Erythroblast (primary cell): ENCODE data around the gene FGFBP1.
A peak's percentile ranks its signal among the peaks of the same experiment; 100 is the strongest.
"Not testable (repeated sequence)": the region's sequence is repeated elsewhere in the genome, so short reads cannot be mapped to it uniquely, and the experiment has no call there.

Experiments used
- DNase-seq, 2 experiments: peaks; one replicate each; lab custom pipeline; 2025; lab: John Stamatoyannopoulos, UW
- GATA1 ChIP-seq: IDR thresholded peaks from 2 replicates; pipeline ENCODE4 v1.6.1; 2011; ENCODE audit warnings: low read depth, mild to moderate bottlenecking, control low read depth, low read length, moderate library complexity
- POLR2A ChIP-seq: IDR thresholded peaks from 2 replicates; pipeline ENCODE4 v1.6.1; 2011; ENCODE audit warnings: mild to moderate bottlenecking, low read length

Gene FGFBP1

DNA sequence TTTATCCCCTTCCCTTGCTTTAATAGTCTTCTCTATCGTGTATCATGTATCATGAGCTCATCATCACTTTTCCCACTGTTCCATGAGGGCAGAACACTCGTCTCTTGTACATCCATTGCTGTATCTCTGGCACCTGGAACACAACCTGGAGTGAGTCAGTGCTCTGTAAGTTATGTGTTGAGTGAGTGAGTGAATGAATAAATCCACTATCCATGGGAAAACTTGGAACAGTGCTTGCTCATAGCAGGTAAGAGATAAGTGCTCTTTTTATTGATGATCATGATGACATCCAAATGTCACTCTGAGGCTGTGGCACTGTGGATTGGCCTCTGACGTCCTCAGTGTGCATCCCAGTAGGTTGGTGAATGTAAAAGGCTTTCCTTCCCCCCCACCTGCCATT, 4.3 kb downstream of the FGFBP1 start:
- TF ChIP-seq GATA1: no peak
- TF ChIP-seq POLR2A: no peak
- no peak for DNase-seq

DNA sequence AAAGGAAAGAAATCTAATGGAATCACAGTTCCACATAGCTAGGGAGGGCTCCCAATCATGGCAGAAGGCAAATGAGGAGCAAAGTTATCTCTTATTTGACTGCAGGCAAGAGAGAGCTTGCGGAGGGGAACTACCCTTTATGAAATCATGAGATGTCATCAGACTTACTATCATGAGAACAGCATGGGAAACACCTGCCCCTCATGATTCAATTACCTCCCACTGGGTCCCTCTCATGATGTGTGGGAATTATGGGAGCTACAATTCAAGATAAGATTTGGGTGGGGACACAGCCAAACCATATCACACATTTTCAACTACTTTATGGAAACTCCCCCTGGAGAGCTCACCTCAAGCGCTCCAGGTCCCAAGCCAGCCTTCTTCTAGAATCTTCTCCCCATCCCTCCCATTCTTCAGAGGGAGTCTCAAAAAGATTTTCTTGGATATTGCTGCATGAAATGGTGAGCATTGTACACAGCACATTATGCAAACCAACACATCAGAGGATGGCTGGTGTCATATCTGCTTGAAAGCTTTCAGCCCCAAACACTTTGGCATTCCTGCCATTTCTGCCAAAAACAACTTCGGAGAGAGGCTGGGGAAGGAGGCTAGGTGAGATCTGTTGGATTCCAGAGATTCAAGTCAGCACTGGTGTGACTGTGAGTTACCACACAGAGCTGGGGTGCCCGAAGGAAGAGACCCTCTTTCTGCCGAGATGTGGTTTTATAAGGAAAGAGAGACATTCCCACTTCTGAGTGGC, 6.9 kb downstream of the FGFBP1 start:
- no peak for DNase-seq
- TF ChIP-seq POLR2A: no peak
- TF ChIP-seq GATA1: no peak

DNA sequence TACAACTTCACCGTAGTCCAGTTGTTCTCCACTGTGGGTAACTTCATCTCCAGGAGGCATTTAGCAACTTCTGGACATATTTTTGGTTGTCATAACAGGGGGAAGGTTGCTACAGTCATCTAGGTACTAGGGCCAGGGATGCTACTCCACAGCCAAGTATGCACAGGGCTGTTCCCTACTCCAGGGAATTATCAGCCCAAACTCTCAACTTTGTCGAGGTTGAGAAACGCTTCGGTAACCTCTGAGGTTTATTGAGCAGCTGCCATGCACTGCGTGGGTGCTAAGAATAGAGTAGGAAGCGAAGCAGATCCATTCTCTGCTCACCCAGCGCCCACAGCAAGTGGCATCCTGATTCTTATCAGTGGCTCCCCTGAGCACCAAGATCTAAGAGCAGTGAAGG, 8.2 kb downstream of the FGFBP1 start:
- TF ChIP-seq GATA1 (no peak), POLR2A (no peak)
- DNase-seq: no peak

DNA sequence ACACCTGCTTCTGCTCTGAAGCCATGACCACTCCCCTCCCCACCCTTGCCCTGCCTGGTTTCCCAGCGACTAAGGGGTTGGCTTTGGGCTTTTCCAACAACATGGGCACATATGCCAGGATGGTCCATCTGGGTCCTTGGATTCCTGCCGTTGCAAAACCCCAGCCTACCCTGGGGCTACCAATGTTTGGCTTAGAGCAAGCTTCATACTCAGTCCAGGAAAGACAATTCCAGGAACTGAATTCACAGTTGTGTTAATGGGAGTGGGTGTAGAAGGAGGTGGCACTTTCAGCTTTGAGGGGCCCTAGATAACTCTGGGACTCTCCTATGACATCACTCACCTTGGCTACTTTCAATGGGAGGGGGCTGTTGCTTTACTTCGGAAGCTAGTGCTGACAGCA, 9.0 kb downstream of the FGFBP1 start:
- DNase-seq: no peak

DNA sequence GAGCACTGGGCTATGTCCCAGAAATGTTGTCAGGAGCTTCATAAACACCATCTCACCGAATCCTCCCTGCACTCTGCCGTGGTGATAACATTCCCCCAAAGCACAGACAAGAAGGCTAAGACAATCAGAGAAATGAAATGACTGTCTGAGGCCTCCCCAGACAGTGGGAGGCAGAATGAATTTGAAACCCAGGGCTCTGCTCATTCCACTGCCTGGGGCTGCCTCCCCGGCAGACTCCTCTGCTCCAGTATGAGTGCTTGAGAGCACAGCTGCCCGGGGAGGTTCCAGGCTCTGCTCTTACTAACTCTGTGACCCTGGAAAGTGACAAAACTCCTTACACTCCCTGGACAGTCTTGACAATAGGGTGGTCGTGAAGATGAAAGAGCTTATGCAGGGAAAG, 9.7 kb downstream of the FGFBP1 start:
- no peak for DNase-seq
- TF ChIP-seq GATA1: no peak
- TF ChIP-seq POLR2A: no peak

More for the DNA sequence above, 9.0 kb downstream of the FGFBP1 start:
- no peak for TF ChIP-seq GATA1

DNA sequence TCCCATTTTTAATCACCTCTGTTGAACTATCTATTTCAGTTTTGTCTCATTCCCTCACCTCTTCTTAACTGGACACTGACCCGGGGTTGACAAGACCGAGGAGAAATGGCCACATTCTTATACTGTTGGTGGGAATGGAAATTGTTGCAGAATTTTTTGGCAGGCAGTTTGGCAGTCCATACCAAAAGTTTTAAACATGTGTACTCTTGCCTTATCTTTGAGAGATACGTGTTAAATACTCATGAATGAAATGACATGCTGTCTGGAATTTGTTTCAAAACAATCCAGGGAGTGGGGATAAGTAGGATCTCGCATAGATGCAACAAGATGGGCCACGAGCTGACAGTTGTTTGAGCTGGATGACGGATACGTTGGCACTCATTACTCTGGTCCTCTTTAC, 12.1 kb downstream of the FGFBP1 start:
- no peak for DNase-seq
- TF ChIP-seq POLR2A (no peak), GATA1 (no peak)

DNA sequence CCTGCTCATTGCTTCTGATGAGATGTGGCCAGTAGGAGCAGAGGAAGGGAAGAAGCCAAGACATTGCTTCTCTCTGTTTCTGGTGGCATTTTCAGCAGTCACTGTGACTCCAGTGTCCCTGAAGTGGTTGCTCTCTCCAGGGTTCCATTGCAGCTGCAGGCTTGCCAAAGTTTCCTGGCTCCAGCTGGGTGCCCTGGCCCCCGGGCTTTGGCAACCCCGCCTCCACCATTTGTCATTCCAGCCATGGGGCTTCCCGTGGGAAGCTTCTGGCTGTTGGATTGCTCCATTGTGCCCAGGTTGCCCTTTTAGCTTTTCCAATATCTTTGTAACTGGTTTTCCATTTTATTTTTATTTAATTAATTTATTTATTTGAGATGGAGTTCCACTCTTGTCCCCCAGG, 12.7 kb downstream of the FGFBP1 start:
- TF ChIP-seq POLR2A: no peak
- no peak for TF ChIP-seq GATA1
- no peak for DNase-seq

DNA sequence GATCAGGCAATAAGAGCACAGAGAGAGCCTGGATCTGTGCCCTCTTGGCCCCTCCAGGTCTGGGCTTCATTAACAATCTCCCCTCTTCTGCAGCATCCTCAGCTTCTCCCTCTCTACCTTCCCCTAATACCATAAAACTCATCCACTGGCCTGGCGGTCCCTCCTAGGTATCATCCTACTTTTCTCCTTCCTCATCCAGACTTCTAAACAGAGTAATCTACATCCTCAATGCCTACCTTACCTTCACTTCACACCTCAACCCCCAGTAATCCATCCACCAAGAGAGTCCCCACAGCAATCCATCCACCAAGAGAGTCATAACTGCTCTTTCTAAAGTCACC, 17.0 kb downstream of the FGFBP1 start:
- TF ChIP-seq GATA1 (no peak), POLR2A (no peak)
- DNase-seq: no peak

DNA sequence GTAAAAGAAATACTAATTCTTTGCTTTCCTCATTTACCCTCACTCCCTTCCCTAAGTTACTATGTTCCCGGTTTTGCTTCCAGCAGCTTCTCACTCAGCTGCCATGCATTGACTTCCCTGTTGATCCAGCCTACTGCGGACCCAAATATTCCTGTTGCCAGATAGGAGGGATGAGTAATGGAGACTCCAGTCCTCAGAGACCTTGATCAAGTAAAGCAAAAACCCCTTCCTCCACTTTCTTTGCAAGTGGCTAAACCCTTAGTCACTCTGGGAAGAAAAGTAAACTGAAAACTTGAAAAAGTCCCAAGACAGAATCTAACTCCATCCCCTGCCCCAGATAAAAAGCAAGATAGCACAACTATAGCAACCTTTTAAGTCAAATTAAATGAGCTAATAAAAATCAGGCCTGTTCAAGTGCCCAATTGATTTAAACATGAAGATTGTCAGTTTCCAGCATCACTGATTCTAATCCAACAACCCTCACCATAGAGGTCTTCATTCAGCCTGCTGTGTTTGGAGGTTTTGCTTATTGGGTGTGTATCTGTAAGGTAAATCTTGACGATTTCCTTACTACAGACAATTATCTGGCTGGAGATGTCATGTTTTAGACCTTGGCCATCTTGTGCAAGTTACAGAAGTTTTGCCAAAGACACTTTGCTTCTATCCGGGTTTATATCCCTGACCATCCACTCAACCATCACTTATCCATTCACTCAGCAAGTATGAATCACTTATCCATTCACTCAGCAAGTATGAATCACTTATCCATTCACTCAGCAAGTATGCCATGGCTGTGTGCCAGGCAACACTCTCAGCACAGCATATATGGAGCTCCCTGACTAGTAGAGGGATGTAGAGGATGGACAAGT, 17.6 kb downstream of the FGFBP1 start:
- DNase-seq: peak in 1 of 2 experiments; percentile 2
- no peak for TF ChIP-seq POLR2A
- TF ChIP-seq GATA1: no peak

DNA sequence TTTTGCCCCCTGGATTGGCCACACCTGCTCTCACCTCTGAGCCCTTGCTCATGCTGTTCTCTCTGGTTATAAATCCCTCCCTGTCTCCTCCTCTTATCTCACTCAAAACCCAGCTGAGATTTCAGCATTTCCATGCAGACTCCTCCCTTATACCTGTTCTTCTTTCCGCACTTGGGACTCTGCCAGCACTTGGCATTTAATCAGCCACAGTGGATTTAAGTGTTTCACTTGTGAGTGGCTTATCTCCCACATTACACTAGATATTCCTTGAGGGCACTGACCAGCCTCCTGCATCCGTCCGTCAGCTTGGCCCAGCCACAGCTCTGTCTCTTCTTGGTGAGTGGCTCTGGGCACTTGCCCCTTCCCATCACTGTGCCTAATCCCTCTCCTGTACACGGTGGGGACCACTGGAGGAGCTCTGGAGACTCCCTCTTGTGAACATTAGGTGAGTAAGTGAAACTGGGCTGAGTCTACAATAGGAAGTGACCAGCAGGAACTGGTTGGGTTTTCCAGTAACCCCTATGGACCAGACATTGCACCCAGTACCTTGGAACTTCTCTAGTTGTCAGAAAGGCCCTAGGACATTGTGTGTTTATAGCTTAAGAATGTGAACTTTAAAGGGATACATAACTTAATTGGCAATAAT, 19.9 kb downstream of the FGFBP1 start:
- no peak for DNase-seq
- TF ChIP-seq POLR2A (no peak), GATA1 (no peak)

DNA sequence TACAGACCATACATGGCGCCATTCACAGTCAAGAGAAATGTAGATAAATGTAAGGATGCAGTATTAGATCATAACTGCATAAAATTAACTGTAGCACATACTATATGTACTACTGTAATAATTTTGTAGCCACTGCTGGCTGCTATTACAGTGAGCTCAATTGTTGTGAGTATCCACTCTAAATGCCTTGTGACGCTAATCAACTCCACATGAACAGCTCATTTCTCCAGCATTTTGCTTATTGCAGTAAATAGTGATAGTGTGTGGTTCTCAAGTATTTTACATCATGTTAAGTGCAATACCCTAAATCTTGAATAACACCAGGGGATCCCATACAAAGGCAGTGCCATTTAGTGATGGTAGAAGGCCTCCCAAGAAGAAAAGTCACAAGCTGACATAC, 21.2 kb downstream of the FGFBP1 start:
- no peak for DNase-seq
- TF ChIP-seq POLR2A (no peak), GATA1 (no peak)

DNA sequence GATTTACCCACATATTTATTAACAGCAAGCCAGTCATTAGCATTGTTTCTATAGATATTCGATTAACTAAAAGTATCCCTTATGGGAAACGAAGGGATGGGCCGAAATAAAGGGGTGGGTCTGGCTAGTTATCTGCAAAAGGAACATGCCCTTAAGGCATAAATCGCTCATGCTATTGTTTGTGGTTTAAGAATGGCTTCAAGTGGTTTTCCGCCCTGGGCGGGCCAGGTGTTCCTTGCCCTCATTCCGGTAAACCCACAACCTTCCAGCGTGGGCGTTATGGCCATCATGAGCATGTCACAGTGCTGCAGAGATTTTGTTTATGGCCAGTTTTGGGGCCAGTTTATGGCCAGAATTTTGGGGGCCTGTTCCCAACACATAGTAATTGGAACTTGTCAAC, 22.2 kb downstream of the FGFBP1 start:
- DNase-seq: not testable (repeated sequence)

DNA sequence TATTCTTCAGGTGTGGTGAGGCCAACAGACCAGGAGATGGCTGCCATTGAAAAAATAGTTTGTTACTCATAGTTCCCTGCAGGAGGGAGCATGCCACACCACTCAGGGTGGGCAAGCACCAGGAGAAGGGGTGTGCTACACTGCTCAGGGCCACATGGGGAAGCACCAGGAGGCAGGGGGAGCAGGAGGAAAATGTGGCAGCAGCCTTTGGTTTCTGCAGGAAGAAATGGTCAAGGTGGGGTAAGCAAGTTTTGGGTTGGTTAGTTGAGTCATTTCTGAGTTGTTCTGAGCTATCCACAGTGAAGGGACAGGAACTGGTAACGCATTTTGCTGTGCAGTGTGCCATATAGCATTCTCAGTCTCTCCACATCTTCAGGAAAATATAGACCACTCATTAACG, 23.8 kb downstream of the FGFBP1 start:
- no peak for DNase-seq

DNA sequence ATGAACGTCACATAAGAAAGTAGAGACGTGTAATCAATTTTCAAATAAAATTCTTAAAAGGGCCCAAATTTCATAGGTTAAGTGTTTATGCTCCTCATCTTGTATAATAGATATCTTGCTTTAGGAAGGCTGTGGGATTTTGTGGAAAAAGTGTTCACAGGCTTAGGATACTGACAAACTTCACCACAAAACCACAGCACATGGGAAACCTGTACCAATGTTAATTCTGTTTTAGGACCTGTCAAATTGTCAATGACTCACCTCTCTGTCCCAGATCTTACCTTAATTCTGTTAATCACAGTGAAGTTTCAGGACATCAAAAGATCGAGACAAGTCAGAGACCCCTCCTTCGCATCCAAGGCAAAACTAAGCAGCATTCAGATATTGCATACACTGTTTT, 24.2 kb downstream of the FGFBP1 start:
- no peak for DNase-seq
- no peak for TF ChIP-seq POLR2A

More for the DNA sequence above, 23.8 kb downstream of the FGFBP1 start:
- TF ChIP-seq POLR2A (no peak), GATA1 (no peak)

DNA sequence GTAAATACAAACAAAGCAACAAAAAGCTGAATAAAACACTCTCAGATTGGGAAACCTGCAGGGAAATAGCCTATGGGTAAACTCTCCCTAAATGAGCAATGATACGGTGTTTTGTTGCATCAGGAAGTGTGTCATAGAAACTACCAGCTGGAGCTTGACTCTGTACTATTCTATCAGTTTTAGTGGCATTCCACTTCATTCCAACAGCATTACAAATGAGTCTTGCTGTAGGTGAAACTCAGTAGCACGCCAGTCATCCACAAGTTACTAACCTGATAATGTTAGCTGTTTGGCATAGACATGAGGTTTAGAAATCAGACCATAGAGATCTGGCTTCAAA, 24.9 kb downstream of the FGFBP1 start:
- no peak for TF ChIP-seq GATA1
- TF ChIP-seq POLR2A: no peak
- no peak for DNase-seq
